Cerebellar nuclear complex (tissue), 1 donor: ENCODE results near the gene ZFYVE19.

Experiments used
- DNase-seq, 2 experiments: peaks; one replicate each; lab custom pipeline; 2025; lab: John Stamatoyannopoulos, UW

ZFYVE19 gene, protein sequence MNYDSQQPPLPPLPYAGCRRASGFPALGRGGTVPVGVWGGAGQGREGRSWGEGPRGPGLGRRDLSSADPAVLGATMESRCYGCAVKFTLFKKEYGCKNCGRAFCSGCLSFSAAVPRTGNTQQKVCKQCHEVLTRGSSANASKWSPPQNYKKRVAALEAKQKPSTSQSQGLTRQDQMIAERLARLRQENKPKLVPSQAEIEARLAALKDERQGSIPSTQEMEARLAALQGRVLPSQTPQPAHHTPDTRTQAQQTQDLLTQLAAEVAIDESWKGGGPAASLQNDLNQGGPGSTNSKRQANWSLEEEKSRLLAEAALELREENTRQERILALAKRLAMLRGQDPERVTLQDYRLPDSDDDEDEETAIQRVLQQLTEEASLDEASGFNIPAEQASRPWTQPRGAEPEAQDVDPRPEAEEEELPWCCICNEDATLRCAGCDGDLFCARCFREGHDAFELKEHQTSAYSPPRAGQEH

DNA sequence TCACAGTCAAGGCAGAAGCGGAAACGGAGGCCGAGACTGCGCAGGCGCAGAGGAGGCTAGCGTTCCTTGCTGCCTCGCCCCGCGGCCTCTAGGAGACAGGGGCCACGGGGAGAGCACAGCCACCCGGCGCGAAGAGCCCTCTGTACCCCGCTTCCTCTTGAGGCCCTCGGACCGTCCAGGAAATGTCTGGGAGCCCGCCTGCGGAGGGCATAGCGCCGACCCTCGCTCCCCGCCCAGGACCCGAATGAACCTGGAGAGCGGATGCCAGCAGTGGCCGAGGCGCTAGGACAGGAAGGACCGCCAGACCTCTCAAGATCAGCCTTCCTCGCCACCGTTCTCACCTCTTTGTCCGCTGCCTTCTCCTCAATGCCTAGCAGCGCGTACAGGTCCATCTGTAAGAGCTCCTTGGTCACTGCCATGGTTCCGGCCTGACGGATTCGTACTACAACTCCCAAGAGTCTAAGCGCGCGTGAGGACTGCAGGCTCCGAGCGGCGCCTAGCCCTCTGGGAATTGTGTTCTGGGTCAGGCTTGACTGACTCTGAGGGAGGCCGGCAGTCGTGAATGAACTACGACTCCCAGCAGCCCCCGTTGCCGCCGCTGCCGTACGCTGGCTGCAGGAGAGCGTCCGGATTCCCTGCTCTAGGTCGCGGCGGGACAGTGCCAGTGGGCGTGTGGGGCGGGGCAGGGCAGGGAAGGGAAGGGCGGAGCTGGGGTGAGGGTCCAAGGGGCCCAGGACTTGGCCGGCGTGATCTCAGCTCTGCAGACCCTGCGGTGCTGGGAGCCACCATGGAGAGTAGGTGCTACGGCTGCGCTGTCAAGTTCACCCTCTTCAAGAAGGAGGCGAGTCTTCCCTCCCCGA, at the start of gene ZFYVE19, which contains the start of gene DNAJC17:
ZFYVE19 (plus strand) TSS at position 62 of the 860 bp plus-strand sequence; CDS start at position 563, 501 bp downstream.
DNAJC17 (minus strand) TSS at position 446 of the 860 bp plus-strand sequence; CDS start at position 419, 27 bp downstream.
- DNase-seq: peak; percentile 81 to 98

DNA sequence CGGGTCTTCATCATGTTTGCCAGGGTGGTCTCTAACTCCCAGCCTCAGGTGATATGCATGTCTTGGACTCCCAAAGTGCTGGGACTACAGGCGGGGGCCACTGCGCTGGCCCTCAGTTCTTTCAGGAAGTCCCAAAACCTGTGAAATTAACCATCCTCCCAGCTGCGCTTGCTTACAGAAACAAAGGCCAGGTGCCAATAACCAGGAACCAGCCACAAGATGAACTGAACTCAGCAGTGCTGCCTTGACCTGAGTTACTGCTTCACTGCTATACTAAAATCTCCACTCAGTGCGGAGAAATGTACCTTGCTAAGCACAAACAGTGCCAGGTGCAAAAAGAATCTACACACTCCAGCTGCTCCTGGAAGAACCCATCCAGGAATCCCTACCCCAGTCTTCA, 46.9 kb upstream of the ZFYVE19 start:
- no peak for DNase-seq

DNA sequence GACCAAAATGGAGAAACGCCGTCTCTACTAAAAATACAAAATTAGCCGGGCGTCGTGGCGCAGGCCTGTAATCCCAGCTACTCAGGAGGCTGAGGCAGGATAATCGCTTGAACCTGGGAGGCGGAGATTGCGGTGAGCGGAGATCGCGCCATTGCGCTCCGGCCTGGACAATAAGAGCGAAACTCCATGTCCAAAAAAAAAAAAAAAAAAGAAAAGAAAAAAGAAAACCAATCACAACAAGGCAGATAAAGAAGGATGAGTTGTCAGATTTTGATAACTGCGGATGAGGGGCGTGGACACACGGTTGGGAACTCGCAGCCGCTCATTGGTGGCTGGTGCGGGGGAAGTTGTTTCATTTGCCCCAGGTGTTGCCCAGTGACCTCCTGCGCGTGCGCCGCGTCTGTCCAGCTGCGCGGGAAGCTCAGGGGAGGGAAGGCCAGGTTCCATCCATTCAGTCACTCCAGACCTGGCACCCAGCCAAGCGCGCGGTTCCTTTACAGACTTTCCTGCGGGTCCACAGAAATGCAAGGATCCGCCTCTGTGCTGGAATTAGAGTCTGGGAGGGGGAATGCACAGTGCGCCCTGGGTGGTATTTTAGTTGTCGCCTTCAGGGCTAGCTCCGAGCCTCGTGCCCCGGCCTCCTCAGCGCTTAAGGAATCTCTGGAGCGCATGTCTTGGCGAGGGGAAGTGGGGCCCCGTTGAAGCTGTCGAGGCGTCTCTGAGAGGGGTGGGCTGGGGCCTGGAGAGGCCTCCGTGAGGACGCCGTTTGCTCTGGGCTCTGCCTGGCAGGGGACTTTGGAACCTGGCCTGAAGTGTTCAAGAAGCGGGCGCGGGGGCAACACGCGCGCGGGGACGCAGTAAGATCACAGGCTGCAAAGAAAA, 43.7 kb upstream of the ZFYVE19 start:
- DNase-seq: no peak

DNA sequence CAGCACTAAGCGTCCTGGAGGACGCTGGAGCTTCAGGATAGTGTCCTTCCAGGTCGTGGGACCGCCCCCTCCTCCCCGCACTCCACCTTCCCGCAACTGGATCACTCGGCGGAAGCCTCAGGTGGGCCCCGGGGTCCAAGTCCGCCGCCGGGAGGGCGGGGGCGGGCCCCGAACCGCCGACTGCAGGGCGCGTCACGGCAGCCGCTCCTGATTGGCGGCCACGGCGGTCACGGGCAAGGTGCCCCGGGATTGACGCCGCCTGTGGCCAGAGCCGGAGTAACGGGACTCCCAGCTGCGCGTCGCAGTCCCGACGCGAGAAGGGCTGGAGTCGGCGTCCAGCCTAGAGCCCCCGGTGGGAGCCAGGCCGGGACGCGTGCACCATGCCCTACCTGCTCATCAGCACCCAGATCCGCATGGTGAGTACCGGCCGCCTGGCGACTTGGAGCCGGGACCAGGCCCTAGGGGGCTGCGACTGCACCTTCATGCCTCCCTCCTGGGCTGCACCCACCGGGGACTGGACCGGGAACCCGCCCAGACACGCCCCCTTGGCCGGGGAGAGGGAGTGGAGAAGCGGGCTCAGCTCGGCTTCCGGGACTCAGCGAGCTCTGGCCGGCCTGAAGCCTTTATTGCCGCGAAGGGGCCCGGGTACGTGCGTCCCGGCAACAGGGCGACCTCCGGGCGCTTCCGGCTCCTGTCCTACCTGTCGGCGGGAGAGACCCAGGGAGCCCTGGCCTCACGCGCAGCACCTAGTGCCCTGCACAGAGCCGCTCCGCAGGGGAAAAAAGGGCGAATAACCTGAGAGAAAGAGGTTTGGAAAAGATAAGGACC, 42.9 kb upstream of the ZFYVE19 start, which contains the start of gene GCHFR:
GCHFR (plus strand) TSS at position 268 of the 828 bp plus-strand sequence; CDS start at position 381, 113 bp downstream.
- DNase-seq: no peak

DNA sequence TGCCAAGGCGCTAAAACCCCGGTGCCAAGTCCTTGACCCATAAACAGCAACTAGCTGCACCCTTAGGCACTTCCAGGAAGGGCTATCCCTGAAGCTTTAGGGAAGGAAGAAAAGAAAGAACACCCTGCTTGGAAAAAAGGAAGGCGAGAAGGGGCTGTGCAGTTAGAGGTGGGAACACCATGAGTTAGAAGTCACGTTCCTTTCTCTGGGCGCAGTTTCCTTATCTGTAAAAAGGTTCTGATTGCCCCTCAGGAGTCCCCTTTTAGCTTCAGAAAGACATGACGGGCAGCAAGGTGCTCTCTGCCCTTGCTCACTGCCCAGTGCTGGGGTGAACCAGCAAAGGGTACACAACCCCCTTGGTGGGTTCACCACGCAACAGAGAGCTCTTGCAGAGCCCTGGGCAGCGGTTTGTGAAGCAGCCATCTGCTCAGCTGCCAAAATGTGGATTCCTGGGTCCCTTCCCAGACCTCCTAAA, 42.2 kb upstream of the ZFYVE19 start:
- DNase-seq: no peak

DNA sequence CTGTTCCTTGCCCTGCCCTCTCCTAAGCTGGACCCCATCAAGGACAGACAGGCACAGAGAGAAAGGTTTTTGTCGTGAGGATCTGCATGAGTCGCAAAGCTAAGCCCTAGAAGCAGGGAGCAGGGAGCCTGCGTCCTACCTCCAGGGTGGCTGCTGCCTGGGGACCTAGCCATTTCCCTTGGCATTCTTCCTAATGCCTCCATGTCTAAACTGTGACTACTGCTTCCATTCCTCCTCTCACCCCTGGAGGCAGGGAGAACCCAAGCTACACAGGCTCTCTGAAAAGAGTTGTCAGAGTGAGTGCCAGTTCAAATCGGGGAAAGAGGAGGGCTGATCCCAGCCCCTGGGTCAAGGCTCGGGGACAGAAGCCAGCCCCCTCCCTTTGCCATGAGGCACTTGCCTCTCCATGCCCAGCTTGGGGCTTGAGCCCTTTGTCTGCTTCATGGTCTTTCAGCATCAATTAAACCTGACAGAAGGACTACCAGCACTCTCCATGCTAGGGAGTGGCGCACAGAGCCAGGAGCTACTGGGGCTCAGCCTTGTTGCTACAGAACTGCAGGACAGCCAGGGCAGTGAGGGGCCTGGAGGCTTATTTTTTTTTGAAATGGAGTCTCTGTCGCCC, 40.6 kb upstream of the ZFYVE19 start:
- DNase-seq: no peak

DNA sequence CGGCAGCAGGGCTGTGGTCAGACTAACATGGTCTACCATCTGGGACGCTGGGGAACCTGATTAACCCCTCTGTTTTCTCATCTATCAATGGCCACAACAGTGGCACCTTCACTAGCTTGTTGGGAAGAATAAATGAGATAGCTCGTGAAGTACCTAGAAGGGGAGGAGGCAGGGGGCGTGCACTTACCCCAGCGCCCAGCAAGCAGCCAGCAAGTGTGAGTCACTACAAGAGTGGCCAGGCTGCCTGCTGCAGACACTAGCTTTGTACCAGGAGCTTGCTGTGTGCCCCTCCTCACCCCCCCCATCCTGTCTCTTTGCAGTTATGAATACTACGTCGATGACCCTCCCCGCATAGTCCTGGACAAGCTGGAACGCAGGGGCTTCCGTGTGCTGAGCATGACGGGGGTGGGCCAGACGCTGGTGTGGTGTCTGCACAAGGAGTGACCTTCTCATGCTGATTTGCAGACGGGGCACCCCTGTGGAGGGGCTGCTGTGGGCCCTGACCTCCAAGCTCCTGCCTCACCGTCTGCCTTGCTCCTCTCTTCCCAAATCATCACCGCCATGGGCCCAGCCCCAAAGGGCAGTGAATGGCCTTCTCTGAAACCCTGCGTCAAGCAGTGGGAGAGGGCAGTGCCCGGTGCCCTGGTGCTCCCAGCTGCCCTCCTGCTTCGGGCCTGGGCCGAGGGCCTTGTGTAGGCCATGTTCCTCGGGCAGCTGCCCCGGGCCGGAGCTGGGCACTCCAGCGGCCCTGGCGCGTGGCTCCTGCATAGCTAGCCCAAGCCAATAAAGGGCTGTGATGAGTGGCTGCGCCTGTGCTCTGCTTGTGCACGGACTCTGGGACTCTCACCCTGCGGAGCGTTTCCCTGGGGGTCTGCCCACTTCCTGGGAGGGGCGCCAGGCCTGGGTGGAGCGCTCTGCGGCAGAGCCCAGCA, 39.7 kb upstream of the ZFYVE19 start:
- no peak for DNase-seq

DNA sequence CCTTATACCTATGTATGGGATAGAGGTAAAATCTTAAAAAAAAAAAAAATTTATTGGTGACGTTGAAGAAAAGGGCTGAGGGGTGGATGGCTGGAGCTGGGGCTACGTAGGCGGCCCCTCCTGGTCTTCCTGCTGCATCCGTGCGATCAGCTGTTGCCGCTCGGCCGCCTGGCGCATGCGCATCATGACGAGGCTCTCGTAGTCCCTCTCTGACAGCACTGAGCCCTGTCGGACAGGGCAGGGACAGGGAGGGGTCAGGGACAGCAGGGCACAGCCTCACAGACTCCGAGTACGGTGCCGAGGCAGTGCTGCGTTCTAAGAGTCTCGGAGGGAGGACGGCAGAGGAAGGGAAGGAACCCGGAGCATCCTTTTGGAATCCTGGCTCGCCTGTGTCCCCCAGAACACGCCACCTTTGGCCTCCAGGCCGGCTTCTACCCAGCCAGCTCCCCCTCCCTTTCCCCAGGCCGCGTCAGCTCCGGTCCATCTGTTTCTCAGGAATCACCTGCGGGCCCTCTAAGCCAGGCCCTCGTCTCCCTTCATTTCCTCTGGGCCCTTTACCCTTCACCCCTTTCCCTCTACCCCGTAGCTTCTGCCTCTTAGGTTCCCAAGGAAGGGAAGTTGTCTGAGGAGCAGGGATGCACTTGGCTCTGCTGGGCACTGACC, 38.9 kb upstream of the ZFYVE19 start:
- DNase-seq: peak; percentile 6 to 44

DNA sequence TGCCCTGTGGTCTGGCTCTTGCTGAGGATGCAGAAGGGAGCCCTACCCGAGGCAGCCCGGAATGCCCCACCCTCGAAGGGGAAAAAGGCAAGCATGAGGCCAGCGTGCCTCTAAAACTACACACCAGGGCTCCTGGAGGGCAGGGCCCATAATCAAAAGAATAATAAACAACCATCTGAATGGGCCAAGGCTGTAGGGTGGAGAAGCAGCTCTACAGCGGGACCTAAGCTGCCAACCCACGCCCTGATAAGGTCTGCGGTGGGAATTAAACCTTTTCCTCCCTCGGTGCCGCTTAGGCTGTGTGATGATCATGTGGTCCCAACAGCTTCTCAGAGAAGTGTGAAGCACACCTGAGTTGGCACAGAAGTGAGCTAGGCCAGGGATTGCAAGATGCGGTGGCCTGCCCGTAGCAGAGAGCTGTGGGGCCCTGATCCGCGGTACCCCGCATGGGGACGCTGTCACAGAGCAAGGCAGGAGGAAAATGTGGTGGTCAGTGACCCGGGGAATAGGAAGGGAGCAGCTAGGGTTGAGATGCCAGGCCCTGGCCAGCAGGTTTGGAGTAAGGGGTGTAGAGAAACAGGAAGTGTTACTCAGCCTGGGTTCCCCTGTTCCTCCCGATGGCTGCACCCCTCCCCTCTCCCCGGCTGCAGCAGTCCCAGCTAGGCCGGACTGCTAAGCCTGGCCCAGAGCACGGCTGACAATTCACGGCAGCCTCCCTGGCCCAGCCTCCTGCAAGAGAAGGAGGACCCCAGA, 38.2 kb upstream of the ZFYVE19 start:
- no peak for DNase-seq

DNA sequence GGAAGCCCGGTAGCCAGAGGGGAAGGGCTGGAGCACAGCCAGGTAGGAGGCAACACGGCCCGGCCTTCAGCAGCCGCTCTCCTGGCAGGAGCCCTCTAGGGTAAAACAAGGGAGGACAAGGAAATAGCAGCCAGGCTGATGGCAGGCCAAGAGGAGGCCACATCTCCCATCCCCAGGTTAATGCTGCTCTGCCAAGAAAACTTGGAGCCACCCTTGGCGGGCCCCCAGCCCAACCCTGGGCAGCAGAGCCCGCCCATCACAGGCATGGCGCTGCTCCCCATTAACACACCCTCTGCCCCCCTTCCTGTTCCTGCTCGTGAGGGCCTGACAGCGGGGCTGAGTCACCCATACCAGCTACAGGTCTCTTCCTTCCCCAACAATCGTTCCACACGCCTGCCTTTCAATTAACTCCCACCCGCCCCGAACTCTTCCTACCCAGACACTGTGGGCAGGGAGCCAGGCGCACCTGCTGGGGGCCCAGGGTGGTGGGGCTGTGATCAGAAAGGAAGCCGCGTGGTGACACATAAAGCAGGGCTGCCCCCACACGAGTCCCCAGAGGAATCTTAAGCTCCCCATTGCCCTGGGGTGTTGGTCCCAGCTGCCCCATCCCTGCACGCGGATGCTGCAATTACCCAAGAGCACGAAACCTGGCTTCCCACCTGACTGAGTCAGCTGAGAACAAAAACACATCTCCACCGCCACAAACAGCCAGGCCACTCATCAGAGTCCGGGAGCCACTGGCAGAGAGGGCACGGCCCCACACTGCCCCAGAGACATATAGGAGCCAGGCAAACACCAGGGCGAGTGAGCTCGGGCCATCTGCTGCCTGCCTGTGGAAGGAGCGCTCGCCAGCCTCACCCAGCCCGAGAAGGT, 37.4 kb upstream of the ZFYVE19 start, which contains the start of gene C15orf62:
C15orf62 (plus strand) TSS at position 707 of the 873 bp plus-strand sequence. CDS start 516 bp downstream, outside the sequence.
- DNase-seq: peak in 1 of 2 experiments; percentile 38

DNA sequence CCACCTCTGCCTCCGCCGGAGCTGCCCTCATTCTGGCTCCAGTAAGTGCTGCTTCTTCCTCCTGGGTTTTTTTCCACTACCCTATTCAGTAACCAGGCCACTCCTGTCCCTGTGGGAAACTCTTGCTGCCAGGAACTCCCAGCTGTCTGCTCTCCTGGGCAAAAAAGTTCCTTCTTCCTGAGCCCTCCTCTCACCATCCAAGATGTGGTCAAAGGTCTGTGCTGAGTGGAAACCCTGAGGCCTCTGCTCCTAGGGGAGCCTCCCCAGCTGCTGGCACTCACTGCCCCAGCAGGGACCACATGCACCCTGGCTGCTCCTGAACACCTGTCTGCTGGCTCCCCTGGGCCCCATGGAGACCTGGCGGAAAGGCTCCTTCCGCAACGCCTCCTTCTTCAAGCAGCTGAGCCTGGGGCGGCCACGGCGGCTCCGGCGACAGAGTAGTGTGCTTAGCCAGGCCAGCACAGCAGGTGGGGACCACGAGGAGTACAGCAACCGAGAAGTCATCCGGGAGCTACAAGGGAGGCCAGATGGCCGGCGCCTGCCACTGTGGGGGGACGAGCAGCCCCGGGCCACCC, 36.7 kb upstream of the ZFYVE19 start:
- peak in 1 of 2 experiments; percentile 17 for DNase-seq

DNA sequence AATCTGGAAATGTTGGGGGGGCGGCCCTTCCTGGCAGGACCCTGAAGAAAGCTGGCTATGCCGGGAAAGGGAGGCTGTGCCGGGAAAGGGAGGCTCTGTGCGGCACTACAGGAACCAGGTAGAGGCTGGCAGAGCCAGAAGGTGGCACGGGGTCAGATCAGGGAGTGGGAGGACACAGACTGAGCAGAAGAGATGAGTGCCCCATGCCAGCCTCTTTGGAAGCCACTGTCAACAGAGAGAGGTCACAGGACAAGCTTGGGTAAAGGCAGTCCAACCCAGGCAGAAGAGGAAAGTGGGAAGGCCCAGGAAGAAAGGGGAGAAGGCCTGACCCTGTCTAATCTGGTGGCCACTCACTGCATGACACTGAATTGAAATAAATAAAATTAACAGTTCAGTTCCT, 35.6 kb upstream of the ZFYVE19 start:
- no peak for DNase-seq

DNA sequence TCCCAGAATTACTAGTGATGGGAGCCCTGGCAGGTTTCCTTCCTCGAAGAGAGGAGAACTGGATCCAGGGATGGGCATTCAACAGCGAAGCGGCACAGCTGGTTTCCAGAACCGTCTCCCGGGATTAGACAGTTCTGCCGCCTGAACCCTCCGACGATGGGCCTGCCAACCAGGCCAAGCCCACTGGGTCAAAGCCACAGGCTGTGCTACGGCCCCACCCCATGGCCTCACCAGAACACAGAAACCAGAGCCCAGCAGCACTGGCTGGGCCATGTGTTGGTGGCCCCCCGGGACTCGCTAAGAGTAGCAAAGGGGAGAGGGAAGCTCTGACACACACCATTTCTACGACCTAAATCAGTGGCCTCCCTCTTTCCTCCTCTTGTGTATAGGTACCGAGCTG, 34.9 kb upstream of the ZFYVE19 start:
- no peak for DNase-seq

DNA sequence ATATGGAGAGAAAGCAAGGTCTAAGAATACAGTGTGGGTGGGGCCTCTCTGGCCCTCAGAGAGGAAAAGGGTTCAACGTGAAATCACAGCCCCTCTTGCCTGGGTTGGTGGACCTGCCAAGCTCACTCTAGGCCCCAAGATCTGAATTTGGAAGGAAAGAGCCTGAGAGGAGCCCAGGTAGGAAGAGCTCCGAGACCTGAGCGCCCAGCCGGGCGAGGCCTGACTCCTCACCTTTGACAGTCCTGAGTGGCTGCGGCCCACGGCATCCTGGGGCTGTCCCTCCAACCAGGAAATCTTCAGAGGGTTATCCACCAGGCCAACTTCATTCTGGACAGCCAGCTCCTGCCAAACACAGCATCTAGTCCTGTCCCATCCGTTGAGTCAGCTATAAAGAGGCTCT, 33.4 kb upstream of the ZFYVE19 start:
- no peak for DNase-seq

DNA sequence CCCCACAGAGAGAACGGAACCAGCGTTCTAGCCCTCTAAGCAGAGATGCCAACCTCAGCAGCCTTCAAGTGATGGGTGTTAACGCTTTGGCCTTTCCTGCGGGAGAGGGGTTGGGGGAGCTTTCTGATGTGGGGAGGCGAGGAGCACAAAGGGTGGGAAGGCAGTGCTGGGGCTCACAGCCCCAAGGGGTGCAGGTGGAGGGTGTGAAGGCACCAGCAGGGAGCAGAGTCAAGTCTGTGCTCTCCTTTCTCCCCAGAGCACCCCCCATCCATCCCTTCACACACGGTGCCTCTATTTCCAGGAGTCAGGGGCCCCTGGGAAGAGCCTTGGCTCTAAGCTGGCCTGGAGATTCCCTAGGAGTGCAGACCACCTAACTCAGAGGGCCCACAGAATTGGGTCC, 33.0 kb upstream of the ZFYVE19 start:
- DNase-seq: no peak

DNA sequence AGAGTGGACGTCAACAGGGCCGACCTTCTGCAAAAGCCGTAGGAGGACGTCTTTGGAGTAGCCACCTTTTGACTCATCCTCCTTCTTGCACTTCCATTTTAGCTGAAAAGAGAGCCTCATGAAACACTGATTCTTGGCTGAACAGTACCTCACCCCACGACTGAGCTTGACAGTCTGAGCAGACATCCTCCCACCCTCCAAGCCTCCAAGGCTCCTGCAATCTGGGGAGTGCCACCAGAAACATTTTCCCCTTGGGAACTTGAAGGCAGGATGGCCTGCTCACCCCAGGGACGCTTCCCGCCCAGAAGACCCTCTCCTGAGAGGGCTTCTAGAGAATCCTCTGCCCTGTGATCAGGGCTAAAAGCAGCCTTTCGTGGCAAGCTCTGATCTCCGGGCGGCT, 31.9 kb upstream of the ZFYVE19 start:
- DNase-seq: no peak
